Adrenal gland (tissue), 12 donors: Measurements from ENCODE around the gene SERGEF. TPM values are rescaled to one million over a fixed set of nuclear protein-coding genes. Genes with fewer than 3 reads are reported as not detected.

Source experiments
- DNase-seq, 7 donors: peaks; one replicate each; pipeline ENCODE4 v3.0.0-alpha.2; 2019 to 2020
- H3K27ac ChIP-seq, 5 donors: fragments of 200-600 bp; sonication (generic) in 4 of 5; 1 replicate in 3 of 5; 2 replicates in 2 of 5; pipeline versions ENCODE4 v1.5.1 to v1.8.0; 2016 to 2020; ENCODE audit warnings: mild to moderate bottlenecking in 1 of 5
- H3K27me3 ChIP-seq: fragments of 200-600 bp; 2 replicates; pipeline ENCODE4 v1.8.0; 2021
- H3K36me3 ChIP-seq, 2 donors: fragments of 200-600 bp; replicated peaks in 1 of 2; 1 replicate in 1 of 2; 2 replicates in 1 of 2; pipeline versions ENCODE4 v1.5.1 to v1.8.0; 2018 to 2022
- H3K4me1 ChIP-seq, 2 donors: fragments of 200-600 bp; replicated peaks in 1 of 2; 1 replicate in 1 of 2; 2 replicates in 1 of 2; pipeline versions ENCODE4 v1.5.1 to v1.8.0; 2018 to 2021
- H3K4me3 ChIP-seq, 4 donors: fragments of 200-600 bp; sonication (generic) in 3 of 4; one replicate each; pipeline ENCODE4 v1.5.1; 2016 to 2018
- H3K9me3 ChIP-seq, 3 donors: fragments of 200-600 bp; sonication (generic) in 1 of 3; replicated peaks in 1 of 3; 1 replicate in 2 of 3; 2 replicates in 1 of 3; pipeline versions ENCODE4 v1.5.1 to v1.8.0; 2016 to 2021
- CTCF ChIP-seq, 6 experiments: fragments of 450-650 bp in 4 of 6; fragments of 200-600 bp in 2 of 6; sonication (generic) in 1 of 6; IDR thresholded peaks; 1 replicate in 5 of 6; 2 replicates in 1 of 6; pipeline versions ENCODE4 v1.5.1 to v1.8.0; 2016 to 2021; ENCODE audit warnings: antibody characterized with exemption in 6 of 6, mild to moderate bottlenecking in 2 of 6, moderate library complexity in 1 of 6
- POLR2A ChIP-seq, 2 donors: fragments of 450-650 bp; IDR thresholded peaks; one replicate each; pipeline ENCODE4 v1.6.1; 2017; ENCODE audit warnings: antibody characterized with exemption in 2 of 2, mild to moderate bottlenecking in 2 of 2, moderate library complexity in 1 of 2
- WGBS, 4 donors: extraction: QIAGEN DNeasy Blood & Tissue Kit in 2 of 4; methylation state at CpG; one replicate each; pipeline versions ENCODE4 v1.1.5 to v1.1.7; 2013 to 2017; 5-methylcytosine and 5-hydroxymethylcytosine counted together
- intact Hi-C, 2 donors: fragments of 100-400 bp; cut with DNase I; formaldehyde crosslinking; loops; one replicate each; pipeline versions ENCODE4 v1.14.1 to v1.15.0; 2022 to 2023
- polyA plus RNA-seq, 3 donors: library from polyadenylated mRNA; stranded (reverse); fragments of 200-250 nt in 2 of 3; fragments of 350-450 nt in 1 of 3; fragmentation: Illumina TruSeq in 1 of 3; extraction: RNeasy Lipid Tissue Mini Kit (QIAGEN cat#74804) in 1 of 3; gene quantifications; one replicate each; pipeline ENCODE4 v1.2.3, GENCODE V29; 2013 to 2014
- total RNA-seq, 9 donors: library from RNA; depleted of rRNA in 4 of 9; stranded (reverse); fragments of >200 nt in 4 of 9; fragments of 120-200 nt in 1 of 9; fragmentation: NEBNext Ultra II Directional in 1 of 9; extraction: Animal tissue kit (Norgen Biotek cat#: 25700) in 1 of 9; gene quantifications; one replicate each; pipeline versions ENCODE4 v1.1.0 to v1.2.4, GENCODE V29; 2013 to 2023
- donor health status: healthy with polysubstance abuse.
- donor health status: Bipolar disorder and iron deficiency.
- donor health status: DM: yes; HTN: yes; CAD: no.
- donor health status: DM: no; HTN: no; CAD: no.
- donor health status: DM: no; HTN: no; CAD: no.
- donor health status: DM: yes; HTN: yes; CAD: no.

Gene SERGEF
- total and polyA plus RNA-seq, 12 donors, result 21.7 to 216 (median 38.4) TPM

DNA sequence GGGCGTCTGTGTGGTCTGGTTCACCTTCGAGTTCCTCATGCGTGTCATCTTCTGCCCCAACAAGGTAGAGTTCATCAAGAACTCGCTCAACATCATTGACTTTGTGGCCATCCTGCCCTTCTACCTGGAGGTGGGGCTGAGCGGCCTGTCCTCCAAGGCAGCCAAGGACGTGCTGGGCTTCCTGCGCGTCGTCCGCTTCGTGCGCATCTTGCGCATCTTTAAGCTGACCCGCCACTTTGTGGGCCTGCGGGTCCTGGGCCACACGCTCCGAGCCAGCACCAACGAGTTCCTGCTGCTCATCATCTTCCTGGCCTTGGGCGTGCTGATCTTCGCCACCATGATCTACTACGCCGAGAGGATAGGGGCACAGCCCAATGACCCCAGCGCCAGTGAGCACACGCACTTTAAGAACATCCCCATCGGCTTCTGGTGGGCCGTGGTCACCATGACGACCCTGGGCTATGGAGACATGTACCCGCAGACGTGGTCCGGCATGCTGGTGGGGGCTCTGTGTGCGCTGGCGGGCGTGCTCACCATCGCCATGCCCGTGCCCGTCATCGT is 240.9 kb downstream of the SERGEF start:
- no peaks in the 10 kb centered on the region for H3K9me3 ChIP-seq
- TF ChIP-seq CTCF (IDR thresholded peaks at IDR 0.05) (no peak), POLR2A (IDR thresholded peaks at IDR 0.05) (no peak)
- WGBS, 4 donors, result 96 to 98% (median 96%) methylated on average over 32 to 37 of the region's 37 CpGs
- H3K4me3 ChIP-seq, result no peak overlapping the region
- intact Hi-C loops, result no loop called here
- no peak for DNase-seq
- no peaks in the 10 kb centered on the region for H3K27me3 ChIP-seq
- H3K36me3 ChIP-seq, result no peaks in the 10 kb centered on the region
- H3K27ac ChIP-seq, result no peak overlapping the region
- no peaks in the 10 kb centered on the region for H3K4me1 ChIP-seq

DNA sequence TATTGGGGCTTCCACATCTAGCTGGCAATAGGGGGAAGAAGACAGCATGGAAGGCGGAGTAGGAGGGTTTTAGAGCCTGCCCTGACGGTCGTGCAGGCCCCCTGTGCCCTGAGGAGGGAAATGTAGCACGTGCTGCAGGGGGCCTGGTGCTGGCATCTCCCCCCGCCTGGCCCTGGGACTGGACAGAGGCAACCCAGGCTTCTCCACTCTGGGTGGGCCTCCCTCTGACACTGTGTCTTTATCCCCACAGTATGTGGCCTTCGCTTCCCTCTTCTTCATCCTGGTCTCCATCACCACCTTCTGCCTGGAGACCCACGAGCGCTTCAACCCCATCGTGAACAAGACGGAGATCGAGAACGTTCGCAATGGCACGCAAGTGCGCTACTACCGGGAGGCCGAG is 241.4 kb downstream of the SERGEF start:
- 94 to 98% (median 97%) methylated on average over 17 of the region's 17 CpGs for WGBS, 4 donors

GRCh38 chr11:17770917-17771316 is 241.9 kb downstream of the SERGEF start:
- DNase-seq, result no peak
- Histone ChIP-seq H3K9me3 (no peaks in the 10 kb centered on the region), H3K27ac (no peak overlapping the region), H3K27me3 (no peaks in the 10 kb centered on the region), H3K36me3 (no peaks in the 10 kb centered on the region), H3K4me1 (no peaks in the 10 kb centered on the region), H3K4me3 (no peak overlapping the region)
- intact Hi-C loops, result no loop called here
- no peak for TF ChIP-seq POLR2A (IDR thresholded peaks at IDR 0.05)
- no peak for TF ChIP-seq CTCF (IDR thresholded peaks at IDR 0.05)

More for the DNA sequence above, 241.4 kb downstream of the SERGEF start:
- no peaks in the 10 kb centered on the region for H3K4me1 ChIP-seq
- no peaks in the 10 kb centered on the region for H3K9me3 ChIP-seq
- no peak for TF ChIP-seq POLR2A (IDR thresholded peaks at IDR 0.05)
- TF ChIP-seq CTCF (IDR thresholded peaks at IDR 0.05), result no peak
- no peak overlapping the region for H3K27ac ChIP-seq
- intact Hi-C loops, result no loop called here
- no peak overlapping the region for H3K4me3 ChIP-seq
- no peaks in the 10 kb centered on the region for H3K27me3 ChIP-seq
- H3K36me3 ChIP-seq, result no peaks in the 10 kb centered on the region
- DNase-seq, result no peak

DNA sequence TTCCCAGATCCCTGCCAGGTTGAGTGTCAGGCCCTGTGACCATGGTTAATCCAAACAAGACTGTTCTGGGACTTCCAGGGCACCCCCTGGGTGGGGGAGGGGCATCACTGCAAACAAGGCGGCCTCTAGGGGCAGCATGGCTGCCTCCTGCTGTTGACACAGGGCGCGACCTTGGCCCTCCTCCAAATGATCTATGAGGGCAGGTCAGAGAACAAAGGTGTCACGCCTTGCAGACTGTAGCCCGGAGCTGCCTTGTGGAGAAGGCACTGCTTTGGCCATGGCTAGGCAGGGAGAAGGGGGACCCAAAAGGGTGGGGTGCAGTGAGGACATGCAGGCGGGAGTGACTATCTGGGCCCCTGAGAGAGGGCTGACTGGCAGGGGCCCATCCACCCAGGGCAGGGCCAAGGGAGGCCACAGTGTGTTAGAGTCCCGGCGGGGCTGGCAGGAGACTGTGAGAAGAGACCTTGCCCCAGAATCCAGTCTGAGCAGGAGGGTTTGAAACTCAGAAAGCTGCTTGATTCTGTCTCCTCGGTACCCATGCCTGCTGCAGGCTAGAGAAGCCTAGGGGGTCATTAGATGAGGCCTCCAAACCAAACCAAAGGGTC is 242.7 kb downstream of the SERGEF start:
- TF ChIP-seq POLR2A (IDR thresholded peaks at IDR 0.05) (no peak), CTCF (IDR thresholded peaks at IDR 0.05) (no peak)
- peak in 5 of 7 donors; percentile 13 to 43 (median 37) for DNase-seq
- no peaks in the 10 kb centered on the region for H3K27me3 ChIP-seq
- no peaks in the 10 kb centered on the region for H3K9me3 ChIP-seq
- no peaks in the 10 kb centered on the region for H3K36me3 ChIP-seq
- intact Hi-C loops, result no loop called here
- H3K4me1 ChIP-seq, result no peaks in the 10 kb centered on the region
- 62 to 71% (median 67%) methylated on average over 5 to 9 of the region's 9 CpGs for WGBS, 4 donors
- H3K4me3 ChIP-seq, result no peak overlapping the region
- no peak overlapping the region for H3K27ac ChIP-seq
